H9 (cell line): ENCODE results near the gene RXYLT1. TPM values are rescaled to one million over a fixed set of nuclear protein-coding genes. Genes with fewer than 3 reads are reported as not detected.

Source experiments
- DNase-seq: peaks from one replicate; pipeline ENCODE4 v3.0.0-alpha.2; 2017
- H2AFZ ChIP-seq: one replicate; pipeline ENCODE4 v1.6.1; 2013; ENCODE audit warnings: mild to moderate bottlenecking, low read length, control low read depth, moderate library complexity
- H2AK5ac ChIP-seq: 2 replicates; pipeline ENCODE4 v1.6.1; 2013; ENCODE audit warnings: low read length, control low read depth, mixed read lengths; ENCODE audit not compliant: insufficient read length
- H2BK120ac ChIP-seq: one replicate; pipeline ENCODE4 v1.6.1; 2013; ENCODE audit warnings: low read depth, mild to moderate bottlenecking, low read length, control low read depth, inconsistent platforms; ENCODE audit not compliant: poor library complexity, severe bottlenecking
- H2BK12ac ChIP-seq: 2 replicates; pipeline ENCODE4 v1.6.1; 2013; ENCODE audit warnings: low read length, control low read depth, mixed read lengths, low read depth; ENCODE audit not compliant: insufficient read length
- H2BK15ac ChIP-seq: 2 replicates; pipeline ENCODE4 v1.6.1; 2013; ENCODE audit warnings: low read depth, low read length, control low read depth
- H2BK20ac ChIP-seq: one replicate; pipeline ENCODE4 v1.6.1; 2013; ENCODE audit warnings: low read depth, mild to moderate bottlenecking, low read length, control low read depth, inconsistent platforms; ENCODE audit not compliant: poor library complexity, severe bottlenecking
- H2BK5ac ChIP-seq: 2 replicates; pipeline ENCODE4 v1.6.1; 2013; ENCODE audit warnings: low read length, control low read depth, mixed read lengths; ENCODE audit not compliant: insufficient read length
- H3K14ac ChIP-seq: 2 replicates; pipeline ENCODE4 v1.6.1; 2013; ENCODE audit warnings: low read length, control low read depth; ENCODE audit not compliant: insufficient read depth
- H3K18ac ChIP-seq: 2 replicates; pipeline ENCODE4 v1.6.1; 2013; ENCODE audit warnings: low read depth, mild to moderate bottlenecking, mixed read lengths, low read length, control low read depth; ENCODE audit not compliant: insufficient read length
- H3K23ac ChIP-seq: 2 replicates; pipeline ENCODE4 v1.6.1; 2013; ENCODE audit warnings: low read length, control low read depth, mixed read lengths, low read depth; ENCODE audit not compliant: insufficient read length
- H3K23me2 ChIP-seq: 2 replicates; pipeline ENCODE4 v1.6.1; 2013; ENCODE audit warnings: low read depth, mild to moderate bottlenecking, mixed read lengths, low read length, control low read depth; ENCODE audit not compliant: insufficient read length, poor library complexity, severe bottlenecking
- H3K27ac ChIP-seq: 2 replicates; pipeline ENCODE4 v1.5.1; 2013; ENCODE audit warnings: low read length, control low read depth, mixed read lengths, low read depth; ENCODE audit not compliant: insufficient read length
- H3K27me3 ChIP-seq: 2 replicates; pipeline ENCODE4 v1.6.1; 2013; ENCODE audit warnings: low read length, control low read depth, inconsistent platforms; ENCODE audit not compliant: insufficient read depth
- H3K4ac ChIP-seq: 2 replicates; pipeline ENCODE4 v1.6.1; 2013; ENCODE audit warnings: low read depth, mild to moderate bottlenecking, control low read depth, inconsistent platforms, low read length, moderate library complexity
- H3K4me1 ChIP-seq: 2 replicates; pipeline ENCODE4 v1.6.1; 2013; ENCODE audit warnings: low read length, control low read depth, inconsistent platforms; ENCODE audit not compliant: insufficient read depth
- H3K4me2 ChIP-seq: 2 replicates; pipeline ENCODE4 v1.6.1; 2013; ENCODE audit warnings: low read length, control low read depth, mixed read lengths; ENCODE audit not compliant: insufficient read length, insufficient read depth
- H3K56ac ChIP-seq: 2 replicates; pipeline ENCODE4 v1.6.1; 2013; ENCODE audit warnings: low read depth, mild to moderate bottlenecking, mixed read lengths, low read length, control low read depth; ENCODE audit not compliant: insufficient read length
- H3K79me1 ChIP-seq: 2 replicates; pipeline ENCODE4 v1.6.1; 2013; ENCODE audit warnings: low read depth, mild to moderate bottlenecking, moderate library complexity, low read length, control low read depth, inconsistent platforms; ENCODE audit not compliant: insufficient read depth, poor library complexity, severe bottlenecking
- H3K79me2 ChIP-seq: 2 replicates; pipeline ENCODE4 v1.6.1; 2013; ENCODE audit warnings: low read length, control low read depth, inconsistent platforms; ENCODE audit not compliant: insufficient read depth
- H3K9ac ChIP-seq: 2 replicates; pipeline ENCODE4 v1.6.1; 2013; ENCODE audit warnings: low read length, control low read depth, mixed read lengths; ENCODE audit not compliant: insufficient read length; ENCODE audit errors: extremely low read depth
- H3K9me3 ChIP-seq: one replicate; pipeline ENCODE4 v1.6.1; 2013; ENCODE audit warnings: low read depth, low read length, inconsistent platforms; ENCODE audit not compliant: control insufficient read depth
- H3T11ph ChIP-seq: one replicate; pipeline ENCODE4 v1.6.1; 2013; ENCODE audit warnings: mild to moderate bottlenecking, low read length, control low read depth, inconsistent platforms
- H4K20me1 ChIP-seq: one replicate; pipeline ENCODE4 v1.6.1; 2013; ENCODE audit not compliant: control insufficient read depth, insufficient read length, insufficient read depth
- H4K5ac ChIP-seq: 2 replicates; pipeline ENCODE4 v1.6.1; 2013; ENCODE audit warnings: low read depth, mild to moderate bottlenecking, mixed read lengths, low read length, control low read depth; ENCODE audit not compliant: insufficient read length
- H4K8ac ChIP-seq: replicated peaks from 2 replicates; pipeline ENCODE4 v1.6.1; 2013; ENCODE audit warnings: low read length, control low read depth, mixed read lengths, low read depth; ENCODE audit not compliant: insufficient read length
- H4K91ac ChIP-seq: 2 replicates; pipeline ENCODE4 v1.6.1; 2013; ENCODE audit warnings: low read depth, mild to moderate bottlenecking, moderate library complexity, mixed read lengths, low read length, control low read depth; ENCODE audit not compliant: insufficient read length
- H3K27ac Mint-ChIP-seq, 3 experiments: 2 replicates in 2 of 3; 3 replicates in 1 of 3; pipeline ENCODE4 v1.8.0; 2020 to 2021; ENCODE audit warnings: mixed read lengths in 3 of 3, mild to moderate bottlenecking in 1 of 3, moderate library complexity in 1 of 3
- H3K27me3 Mint-ChIP-seq: 2 replicates; pipeline ENCODE4 v1.8.0; 2021; ENCODE audit warnings: low read depth, mild to moderate bottlenecking, moderate library complexity, mixed read lengths
- H3K36me3 Mint-ChIP-seq, 3 experiments: 2 replicates in 2 of 3; 3 replicates in 1 of 3; pipeline ENCODE4 v1.8.0; 2020 to 2021; ENCODE audit warnings: low read depth in 3 of 3, mixed read lengths in 3 of 3; ENCODE audit not compliant: insufficient read depth in 1 of 3
- H3K4me1 Mint-ChIP-seq, 2 experiments: 2 replicates each; pipeline ENCODE4 v1.8.0; 2020; ENCODE audit warnings: mixed read lengths in 2 of 2
- H3K4me3 Mint-ChIP-seq, 2 experiments: 2 replicates in 1 of 2; 3 replicates in 1 of 2; pipeline ENCODE4 v1.8.0; 2020 to 2021; ENCODE audit warnings: mild to moderate bottlenecking in 2 of 2, mixed read lengths in 2 of 2, moderate library complexity in 1 of 2
- H3K9me3 Mint-ChIP-seq, 2 experiments: 2 replicates in 1 of 2; 3 replicates in 1 of 2; pipeline ENCODE4 v1.8.0; 2020; ENCODE audit warnings: mild to moderate bottlenecking in 2 of 2, mixed read lengths in 2 of 2, moderate library complexity in 1 of 2
- CTCF ChIP-seq: fragments of 200-600 bp; sonication (generic); conservative IDR thresholded peaks from 3 replicates; pipeline ENCODE4 v1.8.0; 2021; ENCODE audit warnings: antibody characterized with exemption, mild to moderate bottlenecking
- WGBS: extraction: QIAGEN DNeasy Blood & Tissue Kit; methylation state at CpG from one replicate; pipeline ENCODE4 v1.1.7; 2013; ENCODE audit warnings: missing lambda C conversion rate, low lambda C conversion rate, mixed read lengths; ENCODE audit not compliant: insufficient read length; ENCODE audit errors: extremely low coverage; 5-methylcytosine and 5-hydroxymethylcytosine counted together
- total RNA-seq: library from RNA; stranded (reverse); gene quantifications from 2 replicates; pipeline ENCODE4 v1.2.1, GENCODE V29; 2021

RXYLT1 gene
- total RNA-seq, 1 experiment from 2014 or later = 10.1 TPM

GRCh38 chr12:63802012-63802608, 22.4 kb downstream of the RXYLT1 start:
- H2AK5ac ChIP-seq = no peak overlapping the region
- H3K4me1 Mint-ChIP-seq = no peaks in the 10 kb centered on the region
- H4K91ac ChIP-seq = no peak overlapping the region
- DNase-seq = no peak
- no peak overlapping the region for H3K56ac ChIP-seq
- H3T11ph ChIP-seq = no peak overlapping the region
- no peak overlapping the region for H2BK5ac ChIP-seq
- no peaks in the 10 kb centered on the region for H3K4me1 ChIP-seq
- no peaks in the 10 kb centered on the region for H3K27me3 Mint-ChIP-seq
- H3K36me3 Mint-ChIP-seq = peaks cover 0 to 4% (median 3%) of the 10 kb centered on the region in 3 experiments; a peak in 1 of 7 replicates
- no peaks in the 10 kb centered on the region for H3K79me2 ChIP-seq
- no peak overlapping the region for H4K8ac ChIP-seq
- no peak overlapping the region for H3K9ac ChIP-seq
- no peak overlapping the region for H4K5ac ChIP-seq
- H2BK120ac ChIP-seq = no peak overlapping the region
- H2BK15ac ChIP-seq = no peak overlapping the region
- H3K23me2 ChIP-seq = no peaks in the 10 kb centered on the region
- H3K9me3 ChIP-seq = no peaks in the 10 kb centered on the region
- H2AFZ ChIP-seq = no peak overlapping the region
- H4K20me1 ChIP-seq = no peaks in the 10 kb centered on the region
- WGBS = no CpG with 5 or more reads among the region's 6 CpGs
- no peak overlapping the region for H3K27ac ChIP-seq
- no peak overlapping the region for H3K14ac ChIP-seq
- no peak overlapping the region for H3K4me2 ChIP-seq
- no peak overlapping the region for H2BK12ac ChIP-seq
- H2BK20ac ChIP-seq = no peak overlapping the region
- H3K79me1 ChIP-seq = no peaks in the 10 kb centered on the region
- no peak overlapping the region for H3K23ac ChIP-seq
- TF ChIP-seq CTCF = peak; percentile 57
- H3K4me3 Mint-ChIP-seq = no peak overlapping the region
- H3K27ac Mint-ChIP-seq = no peak overlapping the region
- no peak overlapping the region for H3K18ac ChIP-seq
- H3K9me3 Mint-ChIP-seq = no peaks in the 10 kb centered on the region
- no peak overlapping the region for H3K4ac ChIP-seq
- no peaks in the 10 kb centered on the region for H3K27me3 ChIP-seq
